COLO829 (cell line): ENCODE results near the gene NPPB.
A peak's percentile ranks its signal among the peaks of the same experiment; 100 is the strongest.

Source experiments
- DNase-seq: peaks from one replicate; pipeline ENCODE4 v3.0.0; 2012; ENCODE audit warnings: low spot score

The NPPB gene

DNA sequence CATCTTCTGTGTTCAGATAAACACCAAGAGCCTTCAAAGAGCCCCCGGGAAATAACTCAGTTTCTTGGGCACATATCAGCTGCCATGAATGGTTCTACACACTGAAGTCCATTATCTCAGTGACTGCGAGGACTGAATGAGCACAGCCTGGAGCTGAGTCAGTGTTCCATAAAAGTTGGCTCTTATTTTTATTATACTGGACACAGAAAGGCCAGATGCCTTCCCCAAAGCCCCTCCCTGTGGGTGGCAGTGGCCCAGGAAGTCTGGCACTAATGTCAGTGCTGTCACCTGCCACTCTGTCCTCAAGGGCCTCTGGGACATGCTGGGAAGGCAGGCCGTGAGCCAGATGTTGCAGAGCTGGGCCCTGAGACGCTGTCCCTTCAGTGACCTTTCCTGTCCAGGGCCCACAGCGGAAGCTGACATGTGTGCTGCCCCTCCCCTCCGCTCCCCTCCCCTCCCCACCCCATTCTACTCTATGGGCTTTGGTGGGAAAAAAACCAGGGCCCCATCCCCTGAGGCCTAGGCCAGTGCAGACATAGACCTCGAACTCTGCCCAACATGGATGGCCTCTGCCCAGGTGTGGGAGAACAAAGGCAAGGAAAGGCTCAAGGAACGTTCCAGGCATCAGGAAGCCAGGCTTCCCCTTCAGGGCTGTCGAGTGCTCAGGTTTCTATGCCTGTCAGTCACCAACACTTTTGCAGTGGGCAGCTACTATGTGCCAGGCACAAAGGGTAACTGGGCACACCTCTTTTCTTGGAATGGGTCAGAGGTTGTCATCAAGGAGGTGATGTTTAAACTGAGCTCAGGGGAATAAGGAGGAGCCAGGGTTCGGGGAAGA, 22.4 kb upstream of the NPPB start:
- DNase-seq: peak; percentile 68

DNA sequence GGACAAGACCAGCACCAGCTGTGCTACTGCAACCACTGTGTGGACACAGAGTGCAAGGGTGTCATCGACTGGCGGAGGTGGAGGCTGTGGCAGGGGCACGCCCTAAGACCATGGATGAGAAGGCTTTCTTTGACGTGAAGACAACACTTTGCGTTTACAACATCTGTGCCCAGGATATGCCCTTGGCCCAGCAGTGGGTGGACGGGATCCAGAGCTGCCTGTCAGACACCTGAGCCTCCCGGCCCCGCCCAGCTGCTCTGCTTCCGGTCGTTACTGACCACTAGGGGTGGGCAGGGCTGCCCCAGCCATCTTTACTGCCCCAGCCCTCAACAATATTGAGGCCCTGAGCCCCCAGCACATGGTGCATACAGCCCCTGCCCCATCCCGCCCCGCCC, 21.4 kb upstream of the NPPB start:
- DNase-seq: no peak

GRCh38 chr1:11879311-11880180, 20.8 kb upstream of the NPPB start:
- no peak for DNase-seq

- DNase-seq: no peak
Observed at GRCh38 chr1:11878891-11879190, 20.1 kb upstream of the NPPB start.

GRCh38 chr1:11878081-11878890, 19.5 kb upstream of the NPPB start:
- DNase-seq: no peak

DNA sequence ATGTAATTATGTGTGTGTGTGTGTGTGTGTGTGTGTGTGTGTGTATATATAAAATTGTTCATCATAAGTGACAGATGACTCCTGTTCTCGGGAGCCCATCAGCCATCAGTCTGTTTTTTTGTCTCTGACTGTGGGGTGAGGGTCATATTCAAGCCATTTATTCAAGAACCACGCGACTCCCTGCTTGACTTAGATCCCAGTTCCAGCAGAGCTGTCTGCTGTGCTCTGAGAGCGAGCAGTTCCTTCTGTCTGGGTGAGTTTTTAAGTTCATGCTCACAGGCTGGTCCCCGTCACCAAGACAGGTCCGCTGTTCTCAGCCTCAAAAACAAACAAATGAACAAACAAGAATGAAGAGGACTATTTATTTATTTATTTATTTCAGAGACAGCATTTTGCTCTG, 18.3 kb upstream of the NPPB start:
- no peak for DNase-seq

DNA sequence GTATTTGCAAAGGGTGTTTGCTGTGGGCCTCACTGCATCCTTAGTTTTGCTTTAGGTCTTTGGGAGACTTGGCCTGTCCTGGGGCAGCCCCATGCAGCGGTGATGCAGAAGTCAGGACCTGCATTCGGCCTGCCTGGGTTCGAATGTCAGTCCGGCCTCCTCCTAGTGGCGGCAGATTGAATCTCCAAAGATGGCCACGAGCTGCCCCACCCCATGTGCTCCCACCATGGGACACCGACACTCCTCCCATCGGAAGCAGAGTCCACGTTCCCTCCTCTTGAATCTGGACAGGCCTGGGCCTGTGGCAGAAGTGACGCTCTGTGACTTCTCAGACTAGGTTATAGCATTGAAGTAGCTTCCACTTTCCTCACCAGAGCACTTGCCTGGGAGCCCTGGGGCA, 16.3 kb upstream of the NPPB start:
- DNase-seq: no peak

DNA sequence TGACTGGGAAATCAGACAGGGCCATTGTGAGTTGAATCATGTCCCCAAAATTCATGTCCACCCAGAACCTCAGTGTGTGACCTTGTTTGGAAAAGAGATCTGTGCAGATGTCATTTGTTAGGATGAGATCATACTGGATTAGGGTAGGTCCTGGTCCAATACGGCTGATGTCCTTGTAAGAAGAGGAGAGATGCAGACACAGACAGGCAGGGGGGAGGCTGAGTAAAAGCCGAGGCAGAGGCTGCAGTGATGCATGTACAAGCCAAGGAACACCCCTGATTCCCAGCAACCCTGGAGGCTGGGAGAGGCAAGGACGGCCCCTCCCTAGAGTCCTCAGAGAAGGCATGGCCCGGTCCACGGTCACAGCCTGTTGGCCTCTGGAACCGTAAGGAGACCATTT, 15.9 kb upstream of the NPPB start:
- no peak for DNase-seq

DNA sequence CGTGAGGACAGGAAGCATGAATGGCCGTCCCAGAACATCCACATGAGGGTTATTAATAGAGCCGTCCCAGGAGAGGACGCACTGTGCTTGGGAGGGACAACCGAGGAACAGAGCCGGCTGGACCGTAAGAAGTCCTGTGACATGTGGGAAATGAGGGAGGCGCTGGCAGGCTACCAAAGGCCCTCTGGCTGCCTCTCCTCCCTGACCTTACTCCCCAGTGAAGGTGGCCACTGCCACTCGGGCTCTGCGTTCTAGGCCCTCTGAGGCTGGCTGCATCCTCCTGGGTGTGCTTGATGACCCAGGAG, 15.5 kb upstream of the NPPB start:
- DNase-seq: no peak

DNA sequence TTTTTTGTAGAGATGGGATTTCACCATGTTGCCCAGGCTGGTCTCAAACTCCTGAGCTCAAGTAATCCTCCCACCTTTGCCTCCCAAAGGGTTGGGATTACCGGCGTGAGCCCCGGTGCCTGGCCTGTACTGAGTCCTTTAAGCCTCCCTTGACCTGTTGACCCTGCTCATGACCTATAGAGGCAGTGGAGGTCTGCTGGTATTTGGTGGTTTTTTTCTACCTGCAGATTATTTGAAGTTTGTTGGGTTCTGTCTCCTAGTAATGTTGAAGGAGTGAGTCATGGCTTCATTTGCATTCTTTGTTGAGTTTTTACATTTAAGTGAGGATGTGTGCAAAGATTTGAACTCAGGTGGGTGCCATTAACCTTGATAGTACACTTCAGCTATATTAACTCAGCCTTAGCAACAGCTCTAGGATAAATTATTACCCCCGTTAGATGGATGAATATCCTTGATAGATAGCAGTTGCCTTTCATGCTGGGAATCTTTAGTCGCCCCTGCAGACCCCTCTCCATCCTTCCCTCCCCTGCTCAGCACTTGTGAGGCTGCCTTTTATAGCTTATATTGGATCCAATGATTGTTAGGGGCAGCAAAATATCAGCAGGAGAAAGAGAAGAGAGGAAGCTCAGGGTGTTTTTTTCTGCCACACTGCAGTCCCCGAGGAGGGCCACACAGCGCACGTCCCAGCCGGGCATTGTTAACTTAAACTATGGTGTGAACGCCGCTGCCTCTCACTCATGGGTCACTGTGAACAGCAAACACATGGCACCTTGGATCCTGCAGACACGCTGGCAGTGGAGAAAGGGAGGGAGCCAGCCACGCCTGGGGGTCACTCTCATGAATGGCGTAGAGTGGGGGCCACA, 14.9 kb upstream of the NPPB start:
- DNase-seq: no peak

DNA sequence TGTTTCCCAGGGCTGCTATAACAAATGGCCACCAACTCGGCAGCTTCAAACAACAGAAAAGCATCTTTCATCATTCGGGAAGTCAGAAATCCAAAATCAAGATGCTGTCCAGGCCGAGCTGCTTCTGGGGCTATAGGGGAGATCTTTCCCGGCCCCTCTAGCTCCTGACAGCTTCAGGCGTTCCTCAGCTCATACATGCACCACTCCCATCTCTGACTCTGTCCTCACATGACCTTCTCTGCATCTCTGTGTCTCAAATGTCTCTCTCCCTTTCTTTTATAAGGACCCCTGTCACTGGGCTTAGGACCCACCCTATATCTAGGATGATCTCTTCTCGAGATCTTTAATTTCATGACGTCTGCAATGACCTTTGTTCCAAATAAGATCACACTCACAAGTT, 13.8 kb upstream of the NPPB start:
- no peak for DNase-seq

DNA sequence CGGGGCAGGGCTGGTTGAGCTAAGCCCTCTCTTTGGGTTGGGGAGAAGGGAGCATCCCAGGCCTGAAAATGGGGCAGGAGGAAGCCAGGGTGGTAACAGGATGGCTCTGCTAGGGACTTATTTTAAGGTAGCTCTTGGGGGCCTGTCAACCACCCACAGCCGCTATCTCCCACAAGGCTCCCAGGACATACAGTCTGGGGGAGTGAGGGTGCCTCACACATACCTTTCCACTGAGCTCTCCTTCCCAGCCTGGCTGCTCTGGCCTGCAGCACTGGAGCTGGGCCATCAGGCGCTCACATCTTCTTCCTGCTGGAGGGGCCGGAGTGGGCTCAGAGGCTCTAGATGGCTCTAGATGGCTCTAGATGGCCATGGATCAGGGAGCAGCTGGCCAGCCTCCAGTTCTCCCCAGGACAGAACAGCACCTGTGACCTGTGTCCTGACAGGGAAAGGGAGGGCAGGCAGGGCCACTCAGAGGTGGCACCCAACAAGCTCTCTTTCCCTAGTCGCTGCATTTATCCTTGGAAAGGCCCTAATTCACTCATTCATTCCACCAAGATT, 11.0 kb upstream of the NPPB start:
- no peak for DNase-seq

DNA sequence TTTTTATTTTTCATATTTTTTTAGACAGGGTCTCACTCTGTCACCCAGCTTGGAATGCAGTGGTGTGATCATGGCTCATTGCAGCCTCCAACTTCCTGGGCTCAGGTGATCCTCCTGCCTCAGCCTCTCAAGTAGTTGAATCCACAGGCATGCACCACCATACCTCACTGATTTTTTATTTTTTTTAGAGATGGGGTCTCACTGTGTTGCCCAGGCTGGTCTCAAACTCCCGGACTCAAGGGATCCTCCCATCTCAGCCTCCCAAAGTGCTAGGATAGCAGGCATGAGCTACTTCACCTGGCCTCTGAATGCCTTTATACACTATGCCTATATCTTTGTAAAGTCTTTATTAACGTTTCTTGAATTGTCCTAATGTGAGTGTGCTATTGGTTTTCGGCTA, 10.4 kb upstream of the NPPB start:
- no peak for DNase-seq

DNA sequence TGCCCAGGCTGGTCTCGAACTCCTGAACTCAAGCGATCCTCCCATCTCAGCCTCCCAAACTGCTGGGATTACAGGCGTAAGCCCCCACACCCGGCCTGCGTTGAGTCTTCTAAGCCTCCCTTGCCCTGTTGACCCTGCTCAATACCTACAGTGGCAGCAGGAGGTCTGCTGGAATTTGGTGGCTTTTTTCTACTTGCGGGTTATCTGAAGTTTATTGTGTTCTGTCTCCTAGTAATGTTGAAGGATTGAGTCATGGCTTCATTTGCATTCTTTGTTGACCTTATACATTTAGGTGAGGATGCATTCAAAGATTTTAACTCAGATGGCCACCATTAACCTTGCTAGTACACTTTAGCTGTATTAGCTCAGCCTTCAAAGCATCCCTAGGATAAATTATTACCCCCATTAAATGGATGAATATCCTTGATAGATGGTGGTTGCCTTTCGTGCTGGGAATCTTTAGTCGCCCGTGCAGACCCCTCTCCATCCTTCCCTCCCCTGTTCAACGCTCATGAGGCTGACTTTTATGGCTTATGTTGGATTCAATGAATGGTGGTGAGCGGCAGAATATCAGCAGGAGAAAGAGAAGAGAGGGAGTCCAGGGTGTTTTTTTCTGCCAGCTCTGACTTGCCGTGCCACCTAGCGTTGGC, 9.7 kb upstream of the NPPB start:
- no peak for DNase-seq

- peak; percentile 41 for DNase-seq
Observed at GRCh38 chr1:11862890-11863289, 4.1 kb upstream of the NPPB start.

DNA sequence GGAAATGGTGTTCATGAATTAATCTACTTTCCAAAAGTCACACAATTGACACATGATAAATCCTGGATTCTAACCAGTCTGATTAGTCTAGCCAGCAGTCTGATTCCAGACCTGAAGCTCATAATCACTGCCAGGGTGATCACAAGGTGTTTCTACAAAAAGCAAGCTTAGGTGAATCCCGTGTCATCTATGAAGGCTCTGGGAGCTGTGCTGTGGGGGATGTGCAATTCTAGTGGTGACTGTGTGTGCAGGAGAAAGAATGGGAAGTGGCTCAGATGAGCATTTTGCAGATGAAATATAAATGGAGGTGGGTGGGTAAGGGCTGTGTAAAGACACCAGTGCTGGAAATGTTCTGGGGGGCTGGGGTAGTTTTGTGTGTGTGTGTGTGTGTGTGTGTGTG, 1.8 kb upstream of the NPPB start:
- DNase-seq: no peak

- DNase-seq: no peak
Observed at GRCh38 chr1:11860083-11860482, 1.3 kb upstream of the NPPB start.

GRCh38 chr1:11858968-11859871, 475 bp upstream of the NPPB start:
- DNase-seq: peak; percentile 42

DNA sequence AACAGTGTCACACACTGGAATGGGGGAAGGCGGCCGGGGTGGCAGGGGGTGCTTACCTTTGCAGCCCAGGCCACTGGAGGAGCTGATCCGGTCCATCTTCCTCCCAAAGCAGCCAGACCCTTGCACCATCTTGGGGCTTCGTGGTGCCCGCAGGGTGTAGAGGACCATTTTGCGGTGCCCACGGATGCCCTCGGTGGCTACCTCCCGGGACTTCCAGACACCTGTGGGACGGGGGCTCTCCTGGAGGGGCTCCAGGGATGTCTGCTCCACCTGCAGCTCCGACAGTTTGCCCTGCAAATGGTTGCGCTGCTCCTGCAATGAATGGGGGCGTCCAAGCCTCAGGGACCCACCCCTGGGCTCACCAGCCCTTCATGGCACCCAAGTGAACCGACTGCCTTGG, 587 bp downstream of the NPPB start:
- no peak for DNase-seq
